NOMO-1 treated with dmso at 0.1 percent for 144 hours (cell line): ENCODE measurements around the gene SREBF2.

Source experiments
- DNase-seq: peaks from one replicate; lab custom pipeline; 2025; ENCODE audit not compliant: unreplicated experiment; lab: John Stamatoyannopoulos, UW

The SREBF2 gene

DNA sequence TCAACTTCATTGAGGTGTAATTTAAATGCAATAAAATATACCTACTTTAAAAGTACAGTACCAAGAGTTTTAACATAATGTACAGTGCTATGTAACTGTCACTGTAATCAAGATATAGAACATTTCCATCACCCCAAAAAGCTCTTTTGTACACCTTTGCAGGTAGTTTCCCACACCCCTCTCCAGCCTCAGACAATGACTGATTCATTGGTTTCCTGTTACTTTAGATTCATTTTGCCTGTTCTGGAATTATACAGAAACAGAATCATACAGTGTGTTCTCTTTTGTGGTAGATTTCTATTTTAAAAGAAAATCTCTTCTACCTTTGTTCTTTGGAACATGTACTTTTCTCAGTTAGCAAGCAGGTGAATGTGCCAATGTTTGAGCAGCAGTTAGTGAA, 43.8 kb downstream of the SREBF2 start:
- no peak for DNase-seq

GRCh38 chr22:41880653-41881052, 47.7 kb downstream of the SREBF2 start:
- DNase-seq: no peak

DNA sequence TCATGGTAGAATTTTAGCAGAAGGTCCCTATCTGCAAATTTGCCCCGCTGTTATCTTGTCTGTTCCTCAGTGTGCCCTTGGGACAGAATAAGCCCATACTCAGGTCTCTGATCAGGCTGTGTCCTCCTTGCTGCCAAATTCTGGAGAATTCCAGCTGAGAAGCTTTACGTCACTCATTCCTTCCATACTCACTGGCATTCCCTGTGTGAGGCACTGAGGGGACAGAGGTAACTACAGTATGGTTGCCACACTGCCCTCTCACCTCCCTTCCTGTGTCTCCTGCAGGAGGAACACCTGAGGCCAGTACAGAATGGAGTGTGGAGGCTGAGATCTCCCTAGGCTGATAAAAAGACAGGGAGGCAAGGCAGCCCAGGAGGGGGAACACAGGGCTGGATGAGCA, 50.5 kb downstream of the SREBF2 start:
- DNase-seq: no peak

- no peak for DNase-seq
These were observed 52.2 kb downstream of the SREBF2 start for GRCh38 chr22:41885116-41885515.

DNA sequence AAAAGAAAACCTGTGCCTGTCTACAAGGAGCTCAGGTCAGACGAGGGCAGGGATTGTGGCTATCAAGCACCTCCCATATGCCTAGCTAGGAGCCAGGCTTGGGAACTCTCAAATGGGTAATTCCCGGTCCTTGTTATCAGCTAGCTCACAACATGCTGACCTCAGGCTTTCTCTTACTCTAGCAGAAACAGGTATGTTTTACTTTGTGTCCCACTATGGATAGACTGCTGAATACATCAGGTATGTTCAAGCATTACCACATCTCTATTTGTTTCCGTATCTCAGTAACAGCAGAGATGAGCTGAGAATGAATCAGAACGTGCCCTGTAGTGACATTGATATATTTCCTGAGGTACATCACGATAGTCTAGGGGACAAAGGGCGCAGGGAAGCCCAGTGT, 52.6 kb downstream of the SREBF2 start:
- DNase-seq: no peak

GRCh38 chr22:41888627-41889200, 55.8 kb downstream of the SREBF2 start:
- DNase-seq: no peak

DNA sequence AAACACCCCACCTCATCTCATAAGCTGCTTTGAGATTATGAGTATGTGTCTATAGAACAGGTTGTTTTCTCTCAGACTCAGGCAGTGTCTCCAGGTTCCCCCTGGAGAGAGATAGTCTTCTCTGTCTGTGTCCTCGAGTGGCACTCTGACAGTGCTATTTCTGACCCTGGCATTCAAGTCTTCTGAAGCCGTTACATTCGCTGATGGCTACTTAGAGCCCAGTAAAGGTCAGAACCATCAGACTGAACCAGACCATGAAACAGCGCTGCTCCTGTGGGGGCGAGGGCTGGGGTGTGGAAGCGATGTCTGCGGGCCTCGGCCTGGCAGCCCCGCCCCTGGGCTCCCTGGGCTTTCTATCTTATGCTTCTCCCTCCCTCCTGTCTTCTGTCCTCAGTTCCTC, 58.5 kb downstream of the SREBF2 start:
- no peak for DNase-seq

- no peak for DNase-seq
These were observed 59.8 kb downstream of the SREBF2 start for GRCh38 chr22:41892721-41893120.

GRCh38 chr22:41893591-41894375, 60.9 kb downstream of the SREBF2 start:
- DNase-seq: no peak

GRCh38 chr22:41898645-41899044, 65.7 kb downstream of the SREBF2 start:
- DNase-seq: no peak

DNA sequence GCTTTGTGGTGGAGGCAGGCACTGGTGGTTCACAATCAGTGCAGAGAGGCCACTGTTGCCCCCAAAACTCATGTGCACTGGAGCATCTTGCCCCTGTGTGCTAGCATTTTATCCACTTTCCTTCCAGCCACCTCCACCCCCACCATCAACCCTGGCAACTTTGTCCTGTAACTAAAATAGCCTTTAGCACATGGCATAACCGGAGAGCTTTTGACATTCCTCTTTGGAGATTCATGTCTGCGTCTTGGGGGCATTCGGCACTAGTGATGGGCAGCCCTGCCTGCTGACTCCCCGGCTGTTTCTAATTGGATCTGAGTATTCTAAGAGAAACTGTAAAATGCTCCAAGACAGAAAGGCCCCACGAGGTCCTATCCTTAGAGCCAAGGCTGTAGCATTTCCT, 66.2 kb downstream of the SREBF2 start:
- DNase-seq: no peak

- DNase-seq: no peak
These were observed 67.2 kb downstream of the SREBF2 start for GRCh38 chr22:41899992-41900651.

GRCh38 chr22:41900652-41901312, 67.9 kb downstream of the SREBF2 start:
- no peak for DNase-seq

GRCh38 chr22:41902016-41902415, 69.1 kb downstream of the SREBF2 start:
- no peak for DNase-seq

DNA sequence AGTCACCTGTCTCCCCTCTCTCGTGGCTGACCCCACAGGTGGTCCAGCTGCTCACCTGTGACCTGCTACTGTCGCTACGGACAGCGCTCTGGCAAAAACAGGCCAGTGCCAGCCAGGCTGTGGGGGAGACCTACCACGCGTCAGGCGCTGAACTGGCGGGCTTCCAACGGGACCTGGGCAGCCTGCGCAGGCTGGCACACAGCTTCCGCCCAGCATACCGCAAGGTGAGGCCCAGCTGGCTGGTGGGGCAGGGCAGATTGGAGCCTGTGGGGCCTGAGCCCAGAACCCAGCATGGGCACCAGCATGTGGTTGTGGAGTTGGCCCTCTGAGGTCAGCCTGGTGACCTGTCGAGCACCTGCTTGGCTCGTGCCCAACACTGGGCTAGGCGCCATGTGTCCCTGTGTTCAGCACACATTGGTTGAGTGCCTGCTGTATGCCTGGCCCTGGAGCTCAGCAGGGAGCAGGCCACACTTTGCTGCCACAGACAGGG, 70.1 kb downstream of the SREBF2 start:
- no peak for DNase-seq

GRCh38 chr22:41904450-41905410, 71.8 kb downstream of the SREBF2 start:
- no peak for DNase-seq

DNA sequence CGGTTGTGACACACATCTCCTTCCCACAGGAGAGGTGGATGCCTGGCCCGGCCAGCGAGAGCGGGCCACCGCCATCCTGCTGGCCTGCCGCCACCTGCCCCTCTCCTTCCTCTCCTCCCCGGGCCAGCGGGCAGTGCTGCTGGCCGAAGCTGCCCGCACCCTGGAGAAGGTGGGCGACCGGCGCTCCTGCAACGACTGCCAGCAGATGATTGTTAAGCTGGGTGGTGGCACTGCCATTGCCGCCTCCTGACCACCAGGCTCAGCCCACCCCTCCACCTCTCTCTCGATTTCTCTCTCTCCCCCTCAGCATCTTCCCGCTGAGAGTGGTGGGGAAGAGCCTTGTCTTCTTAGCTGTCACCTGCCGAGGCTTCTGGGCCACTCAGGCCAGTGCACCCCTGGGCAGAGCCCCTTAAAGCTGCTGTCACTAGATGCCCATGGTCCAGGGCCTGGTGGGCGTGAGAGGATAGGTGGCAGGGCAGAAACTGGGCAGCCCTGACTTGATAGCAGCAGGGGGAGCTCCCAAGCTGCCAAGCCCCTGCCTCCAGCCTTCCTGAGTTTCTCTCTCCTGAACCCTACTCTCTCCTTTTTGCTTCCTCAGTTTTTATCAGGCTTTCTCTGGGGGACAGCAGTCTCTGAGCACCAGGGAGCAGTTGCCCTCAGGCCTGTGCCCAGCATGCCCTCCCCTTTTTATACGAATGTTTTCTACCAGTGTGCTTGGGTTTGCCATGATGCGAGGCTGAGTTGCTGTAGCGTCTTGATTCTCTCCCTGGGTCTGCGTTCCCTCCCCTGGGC, 72.7 kb downstream of the SREBF2 start:
- no peak for DNase-seq

DNA sequence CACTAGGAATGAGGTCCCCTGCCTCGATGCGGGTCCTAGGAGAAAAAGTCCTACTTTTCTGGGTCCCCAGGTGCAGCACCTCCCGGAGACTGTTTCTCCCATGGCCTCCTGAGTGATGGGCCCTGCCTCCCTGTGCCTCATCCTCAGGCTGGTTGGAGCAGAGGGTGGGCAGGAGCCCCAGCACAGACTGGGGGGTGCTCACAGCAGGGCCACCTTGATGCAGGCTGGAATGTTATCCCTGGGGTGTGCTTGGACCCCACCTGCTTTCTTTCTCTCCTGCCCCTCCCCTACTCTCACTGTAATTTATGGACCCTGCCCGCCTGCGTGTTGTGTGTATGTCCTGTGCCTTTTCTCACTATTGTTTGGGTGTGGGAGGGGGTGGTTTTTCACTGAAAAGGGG, 73.9 kb downstream of the SREBF2 start:
- DNase-seq: no peak
